ENCODE data around the gene OR5AU1. TPM values are rescaled to one million over a fixed set of nuclear protein-coding genes. Genes with fewer than 3 reads are reported as not detected.

Gene OR5AU1
- total RNA-seq, 1 donor from 2014 or later, result not detected

- peaks cover 2% of the 10 kb centered on the region for H3K4me1 ChIP-seq
- no peaks in the 10 kb centered on the region for H3K27me3 ChIP-seq (ENCODE audit: low read depth)
- intact Hi-C loops (cut with micrococcal nuclease), result no loop called here
- H3K36me3 ChIP-seq, result no peaks in the 10 kb centered on the region
- no peak overlapping the region for H3K27ac ChIP-seq (replicated peaks)
- no peaks in the 10 kb centered on the region for H3K9me3 ChIP-seq (replicated peaks)
- no peak overlapping the region for H3K4me3 ChIP-seq
- TF ChIP-seq CTCF (IDR thresholded peaks at IDR 0.05; ENCODE audit: borderline replicate concordance), result no peak
- no peak for DNase-seq
Observed at GRCh38 chr14:21112255-21112654, 43.6 kb downstream of the OR5AU1 start.

DNA sequence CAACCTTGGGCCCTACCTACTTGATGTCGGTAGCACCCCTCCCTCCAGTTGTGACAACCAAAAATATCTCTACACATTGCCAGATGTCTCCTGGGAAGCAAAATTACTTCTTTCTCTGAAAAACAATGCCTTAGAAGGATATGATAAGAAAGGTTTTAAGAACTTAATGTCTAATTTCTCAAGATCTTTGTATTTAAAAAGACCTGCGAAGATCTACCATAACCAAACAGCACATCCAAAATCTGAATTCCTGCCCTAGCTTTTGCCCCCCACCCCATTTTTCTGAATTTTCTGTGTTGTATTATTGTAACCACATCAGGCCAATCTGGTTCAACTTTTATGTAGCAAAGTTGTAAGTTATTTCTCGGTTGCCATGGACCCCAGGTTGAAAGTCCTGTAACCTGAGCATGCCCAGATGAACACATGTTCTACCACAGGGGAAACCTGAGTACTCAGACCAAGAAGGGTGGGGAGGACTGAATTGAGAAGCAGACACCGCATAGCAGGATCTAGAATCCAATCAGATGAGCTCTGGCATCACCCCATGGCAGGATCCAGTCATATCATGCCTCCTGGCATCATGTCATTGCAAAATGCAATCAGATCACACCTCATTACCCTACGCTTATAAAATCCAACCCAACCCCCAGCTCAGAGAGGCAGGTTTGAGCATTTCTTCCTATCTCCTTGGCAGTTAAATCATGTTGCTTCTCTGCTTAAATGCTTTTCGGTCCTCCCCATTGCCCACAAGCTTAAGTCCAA, 46.3 kb downstream of the OR5AU1 start:
- DNase-seq, result no peak
- TF ChIP-seq CTCF (IDR thresholded peaks at IDR 0.05; ENCODE audit: borderline replicate concordance), result no peak
- Histone ChIP-seq H3K36me3 (no peaks in the 10 kb centered on the region), H3K27ac (replicated peaks) (no peak overlapping the region), H3K4me1 (peaks cover 29% of the 10 kb centered on the region), H3K4me3 (no peak overlapping the region), H3K9me3 (replicated peaks) (no peaks in the 10 kb centered on the region), H3K27me3 (ENCODE audit: low read depth) (no peaks in the 10 kb centered on the region)
- intact Hi-C loops (cut with micrococcal nuclease), result no loop called here

DNA sequence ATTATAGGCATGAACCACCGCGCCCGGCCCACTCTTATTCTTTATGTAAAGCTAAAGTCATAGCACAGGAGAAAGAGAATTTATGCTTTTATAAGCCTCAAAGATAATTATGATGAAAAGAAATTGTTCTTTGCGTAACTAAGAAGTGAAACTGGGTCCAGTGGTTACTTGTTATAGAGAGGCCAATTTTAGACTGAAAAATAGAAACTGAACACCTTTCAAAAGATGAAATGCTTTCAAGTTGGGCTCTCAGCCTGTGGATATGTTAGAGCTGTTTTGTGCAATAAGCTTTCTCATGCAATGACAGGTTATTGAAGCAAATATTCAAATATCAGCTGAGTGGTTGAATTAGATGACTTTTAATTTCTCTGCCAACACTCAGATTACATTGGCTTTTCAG, 47.1 kb downstream of the OR5AU1 start:
- no peak for TF ChIP-seq CTCF (IDR thresholded peaks at IDR 0.05; ENCODE audit: borderline replicate concordance)
- intact Hi-C loops (cut with micrococcal nuclease), result no loop called here
- no peaks in the 10 kb centered on the region for H3K27me3 ChIP-seq (ENCODE audit: low read depth)
- no peaks in the 10 kb centered on the region for H3K36me3 ChIP-seq
- no peak for DNase-seq
- H3K9me3 ChIP-seq (replicated peaks), result no peaks in the 10 kb centered on the region
- H3K4me1 ChIP-seq, result peaks cover 36% of the 10 kb centered on the region
- H3K27ac ChIP-seq (replicated peaks), result no peak overlapping the region
- no peak overlapping the region for H3K4me3 ChIP-seq

DNA sequence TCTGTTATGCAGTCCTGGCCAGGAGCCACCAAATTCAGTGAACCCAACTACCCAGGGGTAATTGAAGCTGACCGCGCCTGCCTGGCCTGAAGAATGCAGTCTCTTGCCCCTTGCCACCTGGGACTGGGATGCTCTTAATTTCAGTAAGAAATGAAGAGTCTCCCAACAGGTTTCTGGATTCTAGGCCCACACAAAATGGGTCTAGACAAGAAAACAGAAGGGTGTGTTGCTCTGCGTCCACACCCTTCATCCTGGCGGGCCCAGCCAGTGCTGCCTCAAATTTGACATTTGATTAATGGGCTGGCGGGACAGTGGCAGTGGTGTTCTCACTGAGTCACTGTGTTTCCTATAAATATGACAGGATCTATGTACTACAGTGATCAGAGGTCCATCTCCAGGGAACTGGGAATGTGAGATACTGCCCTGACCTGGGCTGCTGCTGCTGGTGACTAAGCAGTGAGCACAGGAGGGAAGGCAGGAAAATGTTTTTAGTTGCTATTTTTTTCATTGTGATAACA, 48.5 kb downstream of the OR5AU1 start:
- Histone ChIP-seq H3K27me3 (ENCODE audit: low read depth) (no peaks in the 10 kb centered on the region), H3K4me1 (peaks cover 47% of the 10 kb centered on the region), H3K4me3 (no peak overlapping the region), H3K9me3 (replicated peaks) (no peaks in the 10 kb centered on the region), H3K36me3 (no peaks in the 10 kb centered on the region), H3K27ac (replicated peaks) (peak overlapping the region; percentile 99)
- no peak for TF ChIP-seq CTCF (IDR thresholded peaks at IDR 0.05; ENCODE audit: borderline replicate concordance)
- intact Hi-C loops (cut with micrococcal nuclease), result no loop called here
- DNase-seq, result no peak

- peak; percentile 97 for TF ChIP-seq CTCF (IDR thresholded peaks at IDR 0.05; ENCODE audit: borderline replicate concordance)
- Histone ChIP-seq H3K27ac (replicated peaks) (peak overlapping the region; percentile 99), H3K9me3 (replicated peaks) (no peaks in the 10 kb centered on the region), H3K4me3 (peak overlapping the region; percentile 41), H3K36me3 (no peaks in the 10 kb centered on the region), H3K4me1 (peaks cover 47% of the 10 kb centered on the region), H3K27me3 (ENCODE audit: low read depth) (no peaks in the 10 kb centered on the region)
- intact Hi-C loops (cut with micrococcal nuclease), result no loop called here
- DNase-seq, result peak; percentile 83
Observed at GRCh38 chr14:21106498-21107282, 49.2 kb downstream of the OR5AU1 start.

All from left ventricle myocardium inferior (tissue), 1 donor.